ENCODE results near the gene MOCS3.

The MOCS3 gene

GRCh38 chr20:50980851-50981713 lies 22.5 kb downstream of the MOCS3 start:
- H3K27me3 Mint-ChIP-seq (ENCODE audit: low read depth), result peaks cover 45% of the 10 kb centered on the region
- no peaks in the 10 kb centered on the region for H3K9me3 Mint-ChIP-seq
- no peak overlapping the region for H3K4me3 Mint-ChIP-seq
- H3K27ac Mint-ChIP-seq, result no peak overlapping the region
- TF ChIP-seq CTCF (IDR thresholded peaks at IDR 0.05; ENCODE audit: unreplicated experiment in 3 of 3), result peak; percentile 77 to 90 (median 81)
- no peaks in the 10 kb centered on the region for H3K36me3 Mint-ChIP-seq (ENCODE audit: low read depth)
- H3K4me1 Mint-ChIP-seq, result peaks cover 4% of the 10 kb centered on the region

- TF ChIP-seq CTCF (IDR thresholded peaks at IDR 0.05; ENCODE audit: unreplicated experiment in 3 of 3), result peak in 1 of 3 experiments; percentile 4
- Mint-ChIP-seq H3K9me3 (no peaks in the 10 kb centered on the region), H3K27me3 (ENCODE audit: low read depth) (peaks cover 47% of the 10 kb centered on the region), H3K36me3 (ENCODE audit: low read depth) (no peaks in the 10 kb centered on the region), H3K4me3 (no peak overlapping the region), H3K27ac (no peak overlapping the region), H3K4me1 (peaks cover 4% of the 10 kb centered on the region)
Measured at GRCh38 chr20:50981714-50982048, 23.1 kb downstream of the MOCS3 start.

- Mint-ChIP-seq H3K27ac (no peak overlapping the region), H3K27me3 (ENCODE audit: low read depth) (peaks cover 47% of the 10 kb centered on the region), H3K4me1 (peaks cover 4% of the 10 kb centered on the region), H3K9me3 (no peaks in the 10 kb centered on the region), H3K36me3 (ENCODE audit: low read depth) (no peaks in the 10 kb centered on the region), H3K4me3 (no peak overlapping the region)
- no peak for TF ChIP-seq CTCF (IDR thresholded peaks at IDR 0.05; ENCODE audit: unreplicated experiment in 3 of 3)
Measured at GRCh38 chr20:50982363-50982762, 23.7 kb downstream of the MOCS3 start.

- Mint-ChIP-seq H3K4me1 (peaks cover 4% of the 10 kb centered on the region), H3K36me3 (ENCODE audit: low read depth) (no peaks in the 10 kb centered on the region), H3K9me3 (no peaks in the 10 kb centered on the region), H3K27me3 (ENCODE audit: low read depth) (peaks cover 46% of the 10 kb centered on the region), H3K4me3 (no peak overlapping the region), H3K27ac (no peak overlapping the region)
- TF ChIP-seq CTCF (IDR thresholded peaks at IDR 0.05; ENCODE audit: unreplicated experiment in 3 of 3), result no peak
Measured at GRCh38 chr20:50983321-50983720, 24.7 kb downstream of the MOCS3 start.

GRCh38 chr20:50987493-50988210 lies 29.0 kb downstream of the MOCS3 start:
- H3K4me3 Mint-ChIP-seq, result no peak overlapping the region
- no peaks in the 10 kb centered on the region for H3K9me3 Mint-ChIP-seq
- peak; percentile 79 to 91 (median 90) for TF ChIP-seq CTCF (IDR thresholded peaks at IDR 0.05; ENCODE audit: unreplicated experiment in 3 of 3)
- H3K36me3 Mint-ChIP-seq (ENCODE audit: low read depth), result no peaks in the 10 kb centered on the region
- H3K4me1 Mint-ChIP-seq, result no peaks in the 10 kb centered on the region
- peaks cover 34% of the 10 kb centered on the region for H3K27me3 Mint-ChIP-seq (ENCODE audit: low read depth)
- H3K27ac Mint-ChIP-seq, result no peak overlapping the region
